MM.1S (cell line): ENCODE results near the gene CCDC187.

Experiments used
- DNase-seq: peaks from one replicate; pipeline ENCODE4 v3.0.0-alpha.2; 2015
- H2AFZ ChIP-seq: fragments of 300-600 bp; sonication (generic); 2 replicates; pipeline ENCODE4 v1.6.0; 2016; ENCODE audit warnings: antibody characterized with exemption, low read length
- H3F3A ChIP-seq: fragments of 300-600 bp; sonication (generic); 2 replicates; pipeline ENCODE4 v1.6.1; 2016; ENCODE audit warnings: mild to moderate bottlenecking, antibody characterized with exemption, low read length, moderate library complexity, mixed read lengths; ENCODE audit not compliant: insufficient read depth
- H3K27ac ChIP-seq: fragments of 300-600 bp; sonication (generic); 2 replicates; pipeline ENCODE4 v1.5.1; 2016; ENCODE audit warnings: mild to moderate bottlenecking, low read length
- H3K27me3 ChIP-seq: fragments of 300-600 bp; sonication (generic); replicated peaks from 2 replicates; pipeline ENCODE4 v1.6.0; 2016; ENCODE audit warnings: low read length; ENCODE audit not compliant: insufficient read depth
- H3K36me3 ChIP-seq: fragments of 300-600 bp; sonication (generic); replicated peaks from 2 replicates; pipeline ENCODE4 v1.6.1; 2016; ENCODE audit warnings: mild to moderate bottlenecking, low read length, mixed read lengths; ENCODE audit not compliant: insufficient read depth
- H3K4me1 ChIP-seq: fragments of 300-600 bp; sonication (generic); 2 replicates; pipeline ENCODE4 v1.6.1; 2016; ENCODE audit warnings: low read length, mixed read lengths
- H3K4me2 ChIP-seq: fragments of 300-600 bp; sonication (generic); 2 replicates; pipeline ENCODE4 v1.6.0; 2016; ENCODE audit warnings: low read depth, low read length
- H3K4me3 ChIP-seq: fragments of 300-600 bp; sonication (generic); 2 replicates; pipeline ENCODE4 v1.5.1; 2016; ENCODE audit warnings: low read length, mixed read lengths
- H3K79me2 ChIP-seq: fragments of 300-600 bp; sonication (generic); 2 replicates; pipeline ENCODE4 v1.6.1; 2016; ENCODE audit warnings: mixed run types, low read length, mixed read lengths
- H3K9ac ChIP-seq: fragments of 300-600 bp; sonication (generic); 2 replicates; pipeline ENCODE4 v1.6.1; 2016; ENCODE audit warnings: low read length, mixed read lengths
- H3K9me2 ChIP-seq: fragments of 300-600 bp; sonication (generic); replicated peaks from 2 replicates; pipeline ENCODE4 v1.6.1; 2016; ENCODE audit warnings: mild to moderate bottlenecking, low read length, mixed read lengths; ENCODE audit not compliant: insufficient read depth
- H3K9me3 ChIP-seq: fragments of 300-600 bp; sonication (generic); replicated peaks from 2 replicates; pipeline ENCODE4 v1.6.1; 2016; ENCODE audit warnings: mild to moderate bottlenecking, low read length, mixed read lengths; ENCODE audit not compliant: insufficient read depth
- H4K20me1 ChIP-seq: fragments of 300-600 bp; sonication (generic); 2 replicates; pipeline ENCODE4 v1.6.1; 2016; ENCODE audit warnings: mild to moderate bottlenecking, low read length, moderate library complexity, mixed read lengths; ENCODE audit not compliant: insufficient read depth
- CTCF ChIP-seq: fragments of 300-600 bp; sonication (generic); IDR thresholded peaks from 2 replicates; pipeline ENCODE4 v1.5.1; 2016; ENCODE audit warnings: antibody characterized with exemption, low read length, mixed read lengths
- EZH2 ChIP-seq: fragments of 300-600 bp; sonication (generic); optimal IDR thresholded peaks from 2 replicates; pipeline ENCODE3; 2017; ENCODE audit warnings: low read depth, mild to moderate bottlenecking, antibody characterized with exemption, low read length, mixed read lengths
- EZH2phosphoT487 ChIP-seq: fragments of 300-600 bp; sonication (generic); IDR thresholded peaks from 2 replicates; pipeline ENCODE4 v1.6.1; 2018; ENCODE audit warnings: antibody characterized with exemption, low read length

Gene CCDC187

GRCh38 chr9:136231478-136232297, 72.2 kb downstream of the CCDC187 start:
- no peak overlapping the region for H3K4me3 ChIP-seq
- peaks cover 83% of the 10 kb centered on the region for H3K79me2 ChIP-seq
- H3K4me2 ChIP-seq = no peak overlapping the region
- H3K4me1 ChIP-seq = no peaks in the 10 kb centered on the region
- H4K20me1 ChIP-seq = no peaks in the 10 kb centered on the region
- no peaks in the 10 kb centered on the region for H3K36me3 ChIP-seq
- no peaks in the 10 kb centered on the region for H3K9me3 ChIP-seq
- H3K27ac ChIP-seq = no peak overlapping the region
- no peak overlapping the region for H3K9ac ChIP-seq
- no peak for DNase-seq
- no peaks in the 10 kb centered on the region for H3K9me2 ChIP-seq
- H3K27me3 ChIP-seq = no peaks in the 10 kb centered on the region
- no peaks in the 10 kb centered on the region for H3F3A ChIP-seq
- TF ChIP-seq CTCF (no peak), EZH2 (no peak)
- no peak overlapping the region for H2AFZ ChIP-seq

- peaks cover 2% of the 10 kb centered on the region; the same call in 1 of the 2 replicates for H4K20me1 ChIP-seq
- no peaks in the 10 kb centered on the region for H3K36me3 ChIP-seq
- no peak overlapping the region for H3K9ac ChIP-seq
- H3K79me2 ChIP-seq = peaks cover 84% of the 10 kb centered on the region
- no peaks in the 10 kb centered on the region for H3K9me2 ChIP-seq
- no peaks in the 10 kb centered on the region for H3K9me3 ChIP-seq
- H3K4me2 ChIP-seq = no peak overlapping the region
- no peak for TF ChIP-seq CTCF
- TF ChIP-seq EZH2 = no peak
- H3F3A ChIP-seq = no peaks in the 10 kb centered on the region
- no peaks in the 10 kb centered on the region for H3K4me1 ChIP-seq
- no peak overlapping the region for H3K4me3 ChIP-seq
- DNase-seq = no peak
- no peak overlapping the region for H2AFZ ChIP-seq
- H3K27ac ChIP-seq = no peak overlapping the region
- H3K27me3 ChIP-seq = no peaks in the 10 kb centered on the region
These were observed 73.1 kb downstream of the CCDC187 start for GRCh38 chr9:136230773-136231172.

- Histone ChIP-seq H2AFZ (no peak overlapping the region), H3K9me3 (no peaks in the 10 kb centered on the region), H3K79me2 (peaks cover 84% of the 10 kb centered on the region), H3F3A (no peaks in the 10 kb centered on the region), H4K20me1 (peaks cover 5% of the 10 kb centered on the region; the same call in 1 of the 2 replicates), H3K27me3 (no peaks in the 10 kb centered on the region), H3K9ac (no peak overlapping the region), H3K36me3 (no peaks in the 10 kb centered on the region), H3K4me3 (no peak overlapping the region), H3K4me2 (no peak overlapping the region), H3K4me1 (no peaks in the 10 kb centered on the region), H3K27ac (no peak overlapping the region), H3K9me2 (no peaks in the 10 kb centered on the region)
- no peak for TF ChIP-seq CTCF
- TF ChIP-seq EZH2 = no peak
- TF ChIP-seq EZH2phosphoT487 = no peak
- DNase-seq = no peak
These were observed 73.5 kb downstream of the CCDC187 start for GRCh38 chr9:136230365-136230764.
